HAP-1 (cell line): ENCODE data around the gene COL6A1.
A peak's percentile ranks its signal among the peaks of the same experiment; 100 is the strongest.
"Not testable (repeated sequence)": the region's sequence is repeated elsewhere in the genome, so short reads cannot be mapped to it uniquely, and the experiment has no call there.

Source experiments
- DNase-seq, 2 experiments: peaks; one replicate each; pipeline ENCODE4 v3.0.0-alpha.2; 2016 to 2020; ENCODE audit warnings: low spot score in 2 of 2
- H3K27me3 ChIP-seq: fragments of 250-450 bp; sonication (Bioruptor Pico); 2 replicates; pipeline ENCODE4 v1.5.1; 2020; ENCODE audit warnings: low read depth, mild to moderate bottlenecking, moderate library complexity
- H3K36me3 ChIP-seq: fragments of 250-450 bp; sonication (Bioruptor Pico); replicated peaks from 2 replicates; pipeline ENCODE4 v1.5.1; 2020; ENCODE audit warnings: mild to moderate bottlenecking
- H3K4me1 ChIP-seq: fragments of 250-450 bp; sonication (Bioruptor Pico); 2 replicates; pipeline ENCODE4 v1.5.1; 2020; ENCODE audit warnings: mild to moderate bottlenecking
- H3K4me3 ChIP-seq: fragments of 250-450 bp; sonication (Bioruptor Pico); 2 replicates; pipeline ENCODE4 v1.5.1; 2020; ENCODE audit warnings: mild to moderate bottlenecking, moderate library complexity
- H3K9me3 ChIP-seq: fragments of 250-450 bp; sonication (Bioruptor Pico); 2 replicates; pipeline ENCODE4 v1.5.1; 2020; ENCODE audit warnings: mild to moderate bottlenecking, moderate library complexity
- in situ Hi-C: fragments of 300-500 bp; cut with MboI; formaldehyde crosslinking; loops from 3 replicates; pipeline ENCODE4 v1.14.3; 2020; ENCODE audit warnings: low sequenced_read_pairs, inconsistent platforms, mixed read lengths

COL6A1 gene

GRCh38 chr21:46001821-46002681, 20.5 kb downstream of the COL6A1 start:
- Histone ChIP-seq H3K27me3 (no peaks in the 10 kb centered on the region), H3K4me1 (no peaks in the 10 kb centered on the region), H3K9me3 (no peaks in the 10 kb centered on the region), H3K4me3 (no peak overlapping the region), H3K36me3 (peaks cover 11% of the 10 kb centered on the region)
- DNase-seq = no peak
- in situ Hi-C loops = no loop called here

GRCh38 chr21:46002841-46003574, 21.4 kb downstream of the COL6A1 start:
- peaks cover 8% of the 10 kb centered on the region for H3K36me3 ChIP-seq
- in situ Hi-C loops = no loop called here
- DNase-seq = no peak

GRCh38 chr21:46003575-46004007, 22.0 kb downstream of the COL6A1 start:
- in situ Hi-C loops = no loop called here
- H3K4me1 ChIP-seq = no peaks in the 10 kb centered on the region
- H3K36me3 ChIP-seq = peaks cover 4% of the 10 kb centered on the region
- DNase-seq = no peak
- H3K27me3 ChIP-seq = no peaks in the 10 kb centered on the region
- H3K9me3 ChIP-seq = 0 out of 2 replicates have a peak, but pooled peaks cover 5% of the 10 kb centered on the region
- no peak overlapping the region for H3K4me3 ChIP-seq

More at GRCh38 chr21:46002841-46003574, 21.4 kb downstream of the COL6A1 start:
- no peaks in the 10 kb centered on the region for H3K4me1 ChIP-seq
- H3K4me3 ChIP-seq = no peak overlapping the region
- no peaks in the 10 kb centered on the region for H3K9me3 ChIP-seq
- H3K27me3 ChIP-seq = no peaks in the 10 kb centered on the region

GRCh38 chr21:46004168-46004861, 22.7 kb downstream of the COL6A1 start:
- in situ Hi-C loops = no loop called here

GRCh38 chr21:46005081-46005480, 23.5 kb downstream of the COL6A1 start:
- DNase-seq = no peak
- in situ Hi-C loops = no loop called here
- Histone ChIP-seq H3K4me3 (no peak overlapping the region), H3K4me1 (no peaks in the 10 kb centered on the region), H3K9me3 (0 out of 2 replicates have a peak, but pooled peaks cover 5% of the 10 kb centered on the region), H3K36me3 (no peaks in the 10 kb centered on the region; the same call in 1 of the 2 replicates), H3K27me3 (no peaks in the 10 kb centered on the region)

More at GRCh38 chr21:46004168-46004861, 22.7 kb downstream of the COL6A1 start:
- Histone ChIP-seq H3K27me3 (no peaks in the 10 kb centered on the region), H3K36me3 (no peaks in the 10 kb centered on the region; the same call in 1 of the 2 replicates), H3K9me3 (0 out of 2 replicates have a peak, but pooled peaks cover 5% of the 10 kb centered on the region), H3K4me3 (no peak overlapping the region), H3K4me1 (no peaks in the 10 kb centered on the region)
- no peak for DNase-seq

GRCh38 chr21:46005481-46005881, 23.9 kb downstream of the COL6A1 start:
- Histone ChIP-seq H3K9me3 (0 out of 2 replicates have a peak, but pooled peaks cover 5% of the 10 kb centered on the region), H3K4me3 (no peak overlapping the region), H3K4me1 (no peaks in the 10 kb centered on the region), H3K27me3 (no peaks in the 10 kb centered on the region), H3K36me3 (no peaks in the 10 kb centered on the region; the same call in 1 of the 2 replicates)
- no peak for DNase-seq
- in situ Hi-C loops = no loop called here

GRCh38 chr21:46005894-46006546, 24.4 kb downstream of the COL6A1 start:
- H3K4me1 ChIP-seq, in situ Hi-C loops, H3K27me3 ChIP-seq, H3K9me3 ChIP-seq, H3K36me3 ChIP-seq, H3K4me3 ChIP-seq: not testable (repeated sequence)
- peak in 1 of 2 experiments; percentile 7 for DNase-seq

GRCh38 chr21:46006547-46007491, 25.2 kb downstream of the COL6A1 start:
- Histone ChIP-seq H3K4me3 (no peak overlapping the region), H3K4me1 (no peaks in the 10 kb centered on the region; the same call in 1 of the 2 replicates), H3K36me3 (no peaks in the 10 kb centered on the region; the same call in 1 of the 2 replicates), H3K27me3 (no peaks in the 10 kb centered on the region), H3K9me3 (0 out of 2 replicates have a peak, but pooled peaks cover 5% of the 10 kb centered on the region)
- DNase-seq = no peak
- in situ Hi-C loops = no loop called here

GRCh38 chr21:46007492-46007868, 25.9 kb downstream of the COL6A1 start:
- DNase-seq = no peak
- in situ Hi-C loops = no loop called here
- H3K4me3 ChIP-seq = no peak overlapping the region
- H3K9me3 ChIP-seq = 0 out of 2 replicates have a peak, but pooled peaks cover 5% of the 10 kb centered on the region
- H3K27me3 ChIP-seq = no peaks in the 10 kb centered on the region
- no peaks in the 10 kb centered on the region; the same call in 1 of the 2 replicates for H3K4me1 ChIP-seq
- no peaks in the 10 kb centered on the region; the same call in 1 of the 2 replicates for H3K36me3 ChIP-seq

- in situ Hi-C loops = no loop called here
- H3K9me3 ChIP-seq = 0 out of 2 replicates have a peak, but pooled peaks cover 5% of the 10 kb centered on the region
Observed at GRCh38 chr21:46008893-46009621, 27.5 kb downstream of the COL6A1 start.

GRCh38 chr21:46009951-46010705, 28.6 kb downstream of the COL6A1 start:
- in situ Hi-C loops = no loop called here
- no peaks in the 10 kb centered on the region; the same call in 1 of the 2 replicates for H3K4me1 ChIP-seq
- 0 out of 2 replicates have a peak, but pooled peaks cover 5% of the 10 kb centered on the region for H3K9me3 ChIP-seq
- no peak for DNase-seq
- no peak overlapping the region for H3K4me3 ChIP-seq
- H3K27me3 ChIP-seq = peaks cover 11% of the 10 kb centered on the region
- H3K36me3 ChIP-seq = no peaks in the 10 kb centered on the region

More at GRCh38 chr21:46008893-46009621, 27.5 kb downstream of the COL6A1 start:
- H3K27me3 ChIP-seq = peaks cover 3% of the 10 kb centered on the region
- H3K4me3 ChIP-seq = no peak overlapping the region
- no peaks in the 10 kb centered on the region; the same call in 1 of the 2 replicates for H3K4me1 ChIP-seq
- DNase-seq = no peak
- H3K36me3 ChIP-seq = no peaks in the 10 kb centered on the region; the same call in 1 of the 2 replicates
